IMR-90 (cell line): Measurements from ENCODE around the gene TBCEL. TPM values are rescaled to one million over a fixed set of nuclear protein-coding genes. Genes with fewer than 3 reads are reported as not detected.

Source experiments
- ATAC-seq: fragments of 200-7000 bp; cut with Tn5 transposase; 2 replicates; pipeline ENCODE4 v1.9.1; 2020; ENCODE audit warnings: low read depth, mild to moderate bottlenecking, moderate library complexity
- BruUV-seq: library from RNA; stranded (reverse); fragments of 400-500 nt; replicated peaks from 2 replicates; lab custom pipeline; 2021; lab: Mats Ljungman, UMichigan
- CTCF ChIA-PET: fragments of 300-600 bp; formaldehyde crosslinking; extraction: SDS; loops from one replicate; lab custom pipeline; 2021; ENCODE audit warnings: antibody characterized with exemption; lab: Yijun Ruan, JAX
- POLR2A ChIA-PET: fragments of 300-600 bp; sonication (Branson Sonifier 250); formaldehyde crosslinking; loops from one replicate; lab custom pipeline; 2022; ENCODE audit warnings: antibody characterized with exemption; ENCODE audit not compliant: unreplicated experiment; lab: Charles Lee
- DNase-seq: peaks from one replicate; pipeline ENCODE4 v3.0.0; 2013
- H2AFZ ChIP-seq: replicated peaks from 2 replicates; pipeline ENCODE3; 2013; ENCODE audit warnings: low read length, mild to moderate bottlenecking; ENCODE audit not compliant: poor library complexity
- H2AK5ac ChIP-seq: 2 replicates; pipeline ENCODE4 v1.6.1; 2013; ENCODE audit warnings: low read depth, low read length, inconsistent platforms
- H2AK9ac ChIP-seq: replicated peaks from 2 replicates; pipeline ENCODE3; 2013; ENCODE audit warnings: mild to moderate bottlenecking, low read depth, low read length, moderate library complexity; ENCODE audit not compliant: poor library complexity
- H2BK120ac ChIP-seq: 2 replicates; pipeline ENCODE4 v1.6.1; 2013; ENCODE audit warnings: low read depth, low read length, inconsistent platforms
- H2BK15ac ChIP-seq: 3 replicates; pipeline ENCODE4 v1.6.1; 2013; ENCODE audit warnings: low read depth, low read length, inconsistent platforms
- H2BK20ac ChIP-seq: 2 replicates; pipeline ENCODE4 v1.6.1; 2013; ENCODE audit warnings: low read depth, mild to moderate bottlenecking, inconsistent platforms, low read length, moderate library complexity
- H2BK5ac ChIP-seq: 2 replicates; pipeline ENCODE4 v1.6.1; 2013; ENCODE audit warnings: mild to moderate bottlenecking, low read depth, low read length, inconsistent platforms; ENCODE audit not compliant: poor library complexity, severe bottlenecking
- H3K14ac ChIP-seq: replicated peaks from 2 replicates; pipeline ENCODE4 v1.6.1; 2013; ENCODE audit warnings: low read depth, low read length, inconsistent platforms
- H3K18ac ChIP-seq: 2 replicates; pipeline ENCODE4 v1.6.1; 2013; ENCODE audit warnings: low read depth, low read length, control low read depth
- H3K23ac ChIP-seq: 2 replicates; pipeline ENCODE4 v1.6.1; 2013; ENCODE audit warnings: low read depth, low read length, inconsistent platforms
- H3K27ac ChIP-seq: 2 replicates; pipeline ENCODE4 v1.5.1; 2013; ENCODE audit warnings: mild to moderate bottlenecking, control low read depth, low read length; ENCODE audit not compliant: insufficient read depth
- H3K27me3 ChIP-seq: 2 replicates; pipeline ENCODE4 v1.6.1; 2013; ENCODE audit warnings: low read length; ENCODE audit not compliant: control insufficient read depth, insufficient read depth
- H3K36me3 ChIP-seq: 2 replicates; pipeline ENCODE4 v1.6.1; 2013; ENCODE audit warnings: low read length, mixed read lengths; ENCODE audit not compliant: control insufficient read depth, insufficient read depth
- H3K4ac ChIP-seq: 2 replicates; pipeline ENCODE4 v1.6.1; 2013; ENCODE audit warnings: low read depth, low read length, inconsistent platforms
- H3K4me1 ChIP-seq: 2 replicates; pipeline ENCODE4 v1.6.1; 2013; ENCODE audit warnings: low read length, mixed read lengths; ENCODE audit not compliant: control insufficient read depth, insufficient read depth
- H3K4me2 ChIP-seq: 2 replicates; pipeline ENCODE4 v1.6.1; 2013; ENCODE audit warnings: low read depth, mild to moderate bottlenecking, control low read depth, low read length, moderate library complexity
- H3K4me3 ChIP-seq: 2 replicates; pipeline ENCODE4 v1.5.1; 2013; ENCODE audit warnings: low read depth, mild to moderate bottlenecking, control low read depth, low read length, moderate library complexity; ENCODE audit not compliant: insufficient read depth
- H3K56ac ChIP-seq: 2 replicates; pipeline ENCODE4 v1.6.1; 2013; ENCODE audit warnings: low read length, inconsistent platforms; ENCODE audit not compliant: insufficient read depth; ENCODE audit errors: extremely low read depth
- H3K79me1 ChIP-seq, 2 experiments: 2 replicates each; pipeline ENCODE4 v1.6.1; 2013; ENCODE audit warnings: low read length in 2 of 2, inconsistent platforms in 1 of 2, low read depth in 1 of 2
- H3K9ac ChIP-seq: 2 replicates; pipeline ENCODE4 v1.6.1; 2013; ENCODE audit warnings: low read depth, low read length, control low read depth
- H3K9me1 ChIP-seq: 2 replicates; pipeline ENCODE4 v1.6.1; 2013; ENCODE audit warnings: low read length, inconsistent platforms; ENCODE audit not compliant: insufficient read depth
- H3K9me3 ChIP-seq: 2 replicates; pipeline ENCODE4 v1.6.1; 2013; ENCODE audit warnings: low read length; ENCODE audit not compliant: control insufficient read depth, insufficient read depth
- H4K20me1 ChIP-seq: 2 replicates; pipeline ENCODE4 v1.6.1; 2013; ENCODE audit warnings: low read length, inconsistent platforms; ENCODE audit not compliant: insufficient read depth
- H4K5ac ChIP-seq: 2 replicates; pipeline ENCODE4 v1.6.1; 2013; ENCODE audit warnings: mild to moderate bottlenecking, low read depth, low read length, control low read depth
- H4K8ac ChIP-seq, 2 experiments: 2 replicates each; pipeline ENCODE4 v1.6.1; 2013; ENCODE audit warnings: low read depth in 2 of 2, low read length in 2 of 2, control low read depth in 1 of 2, inconsistent platforms in 1 of 2
- H4K91ac ChIP-seq: 2 replicates; pipeline ENCODE4 v1.6.1; 2013; ENCODE audit warnings: low read depth, low read length, inconsistent platforms; ENCODE audit not compliant: insufficient read depth
- BHLHE40 ChIP-seq: fragments of 150-350 bp; IDR thresholded peaks from 2 replicates; pipeline ENCODE4 v1.6.1; 2016; ENCODE audit warnings: mild to moderate bottlenecking, low read depth, low read length
- CEBPB ChIP-seq: IDR thresholded peaks from 2 replicates; pipeline ENCODE4 v1.6.1; 2012; ENCODE audit warnings: low read depth, low read length, improper control_type of control experiment
- FOS ChIP-seq: fragments of 150-350 bp; IDR thresholded peaks from 2 replicates; pipeline ENCODE4 v1.6.1; 2016; ENCODE audit warnings: low read depth, low read length
- MAFK ChIP-seq: IDR thresholded peaks from 2 replicates; pipeline ENCODE4 v1.6.1; 2012; ENCODE audit warnings: low read depth, low read length, improper control_type of control experiment
- MAZ ChIP-seq: IDR thresholded peaks from 2 replicates; pipeline ENCODE4 v1.6.1; 2012; ENCODE audit warnings: low read depth, mild to moderate bottlenecking, low read length, improper control_type of control experiment, moderate library complexity, borderline replicate concordance
- MXI1 ChIP-seq: IDR thresholded peaks from 2 replicates; pipeline ENCODE4 v1.6.1; 2012; ENCODE audit warnings: low read depth, mild to moderate bottlenecking, low read length, moderate library complexity, borderline replicate concordance
- RAD21 ChIP-seq: IDR thresholded peaks from 2 replicates; pipeline ENCODE4 v1.6.1; 2012; ENCODE audit warnings: low read length, improper control_type of control experiment
- RCOR1 ChIP-seq: IDR thresholded peaks from 2 replicates; pipeline ENCODE4 v1.6.1; 2012; ENCODE audit warnings: mild to moderate bottlenecking, low read length, improper control_type of control experiment; ENCODE audit not compliant: insufficient replicate concordance
- RFX5 ChIP-seq: IDR thresholded peaks from 2 replicates; pipeline ENCODE4 v1.8.0; 2012; ENCODE audit warnings: low read depth, mild to moderate bottlenecking, low read length, moderate library complexity
- SMC3 ChIP-seq: fragments of 150-350 bp; IDR thresholded peaks from 2 replicates; pipeline ENCODE4 v1.6.1; 2016; ENCODE audit warnings: low read depth, mild to moderate bottlenecking, antibody characterized with exemption, low read length, moderate library complexity
- whole genome bisulfite sequencing, 2 experiments: methylation state at CpG; one replicate each; pipeline versions ENCODE4 v1.1.5 to v1.1.7; 2013; ENCODE audit warnings: missing lambda C conversion rate in 2 of 2; ENCODE audit not compliant: insufficient read length in 1 of 2; ENCODE audit errors: extremely low coverage in 2 of 2; 5-methylcytosine and 5-hydroxymethylcytosine counted together
- dilution Hi-C: fragments of 300-500 bp; cut with HindIII; formaldehyde crosslinking; loops from one replicate; pipeline ENCODE4 v1.14.3; 2018; ENCODE audit warnings: low sequenced_read_pairs; ENCODE audit not compliant: unreplicated experiment
- in situ Hi-C: fragments of 300-500 bp; cut with MboI; formaldehyde crosslinking; loops from 3 replicates; pipeline ENCODE4 v1.14.3; 2019; ENCODE audit warnings: low sequenced_read_pairs, inconsistent platforms, mixed read lengths
- intact Hi-C: fragments of 100-400 bp; cut with micrococcal nuclease; formaldehyde crosslinking; loops from 2 replicates; pipeline ENCODE4 v1.10.0; 2022
- polyA plus RNA-seq, 3 experiments: library from polyadenylated mRNA; depleted of rRNA; stranded (reverse); fragments of >200 nt; gene quantifications; 2 replicates each; pipeline ENCODE4 v1.2.3, GENCODE V29; 2012; ENCODE audit warnings: low replicate concordance in 1 of 3
- total RNA-seq: library from RNA; depleted of rRNA; stranded (reverse); fragments of >200 nt; gene quantifications from 2 replicates; pipeline ENCODE4 v1.2.3, GENCODE V29; 2012
- TF ChIP-seq, protein P1 (sequence below): fragments of 150-350 bp; IDR thresholded peaks from 2 replicates; pipeline ENCODE4 v1.6.1; 2016; ENCODE audit warnings: low read depth, mild to moderate bottlenecking, low read length, moderate library complexity, borderline replicate concordance
- TF ChIP-seq, protein P2 (sequence below): conservative IDR thresholded peaks from 2 replicates; pipeline ENCODE4 v1.5.1; 2012; ENCODE audit warnings: mild to moderate bottlenecking, low read depth, low read length, improper control_type of control experiment
- TF ChIP-seq, protein P3 (sequence below): fragments of 150-350 bp; IDR thresholded peaks from 2 replicates; pipeline ENCODE4 v1.6.1; 2017; ENCODE audit warnings: mild to moderate bottlenecking, antibody characterized with exemption, low read length, low read depth

Gene TBCEL
- total and polyA plus RNA-seq, 2 of the 4 experiments (the other 2 are of a cell fraction) = 7.1 to 21.0 TPM

DNA sequence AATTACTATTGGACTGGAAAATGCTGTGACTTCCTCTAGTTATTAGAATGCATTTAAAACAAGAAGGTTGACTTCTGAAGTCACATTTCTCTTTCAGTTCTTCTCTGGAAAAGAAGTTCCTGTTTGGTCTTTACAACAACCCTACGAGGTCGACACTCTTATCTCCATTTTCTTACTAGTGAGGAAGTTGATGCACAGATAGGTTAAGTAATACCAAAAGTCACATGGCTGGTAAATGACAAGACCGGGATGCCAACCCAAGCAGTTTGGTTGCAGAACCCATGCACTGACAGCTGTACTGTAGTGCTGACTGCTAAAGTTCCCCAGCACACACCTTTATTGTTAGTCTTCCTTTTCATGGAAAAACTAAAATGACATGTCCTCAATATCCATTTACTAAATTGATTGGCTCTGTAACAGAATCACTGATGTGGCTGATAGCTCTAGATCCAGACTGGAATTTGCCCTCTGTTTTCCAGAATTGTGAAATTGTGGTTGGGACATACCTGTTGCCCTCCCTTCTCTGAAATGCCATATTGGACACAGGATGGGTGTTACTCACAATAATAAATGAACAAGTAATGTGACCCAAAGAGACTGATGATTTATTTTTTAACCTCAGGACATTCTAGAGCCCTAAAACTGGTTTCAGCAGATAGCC is 67.7 kb downstream of the TBCEL start:
- Histone ChIP-seq H2BK120ac (no peak overlapping the region), H3K27me3 (peaks cover 6% of the 10 kb centered on the region; the same call in 1 of the 2 replicates), H3K9ac (no peak overlapping the region), H3K27ac (no peak overlapping the region), H4K91ac (no peak overlapping the region), H3K36me3 (peaks cover 3% of the 10 kb centered on the region), H2AK5ac (no peak overlapping the region), H2AK9ac (no peak overlapping the region), H4K5ac (no peak overlapping the region), H3K4ac (no peak overlapping the region), H3K4me3 (no peak overlapping the region), H3K23ac (no peak overlapping the region), H3K79me1 (no peaks in the 10 kb centered on the region), H3K9me3 (no peaks in the 10 kb centered on the region), H2AFZ (no peak overlapping the region), H2BK5ac (no peak overlapping the region), H4K20me1 (no peaks in the 10 kb centered on the region), H2BK20ac (no peak overlapping the region), H2BK15ac (no peak overlapping the region), H3K14ac (no peak overlapping the region), H4K8ac (no peak overlapping the region), H3K18ac (no peak overlapping the region), H3K4me2 (no peak overlapping the region), H3K4me1 (no peaks in the 10 kb centered on the region), H3K9me1 (no peaks in the 10 kb centered on the region; the same call in 1 of the 2 replicates), H3K56ac (no peak overlapping the region)
- BruUV-seq = no TSS peak
- dilution Hi-C loops (no loop called here), intact Hi-C loops (no loop called here), in situ Hi-C loops (loop anchor here (10.0 kb wide), 1 partner anchor 587 kb away; no protein-coding TSS in a partner anchor)
- CTCF ChIA-PET = no interaction called here
- no peak for DNase-seq
- TF ChIP-seq MAZ (no peak), MAFK (no peak), BHLHE40 (no peak), RAD21 (no peak), RCOR1 (no peak), RFX5 (no peak), MXI1 (no peak), CEBPB (no peak), FOS (no peak), SMC3 (no peak)
- TF ChIP-seq, protein P1, sequence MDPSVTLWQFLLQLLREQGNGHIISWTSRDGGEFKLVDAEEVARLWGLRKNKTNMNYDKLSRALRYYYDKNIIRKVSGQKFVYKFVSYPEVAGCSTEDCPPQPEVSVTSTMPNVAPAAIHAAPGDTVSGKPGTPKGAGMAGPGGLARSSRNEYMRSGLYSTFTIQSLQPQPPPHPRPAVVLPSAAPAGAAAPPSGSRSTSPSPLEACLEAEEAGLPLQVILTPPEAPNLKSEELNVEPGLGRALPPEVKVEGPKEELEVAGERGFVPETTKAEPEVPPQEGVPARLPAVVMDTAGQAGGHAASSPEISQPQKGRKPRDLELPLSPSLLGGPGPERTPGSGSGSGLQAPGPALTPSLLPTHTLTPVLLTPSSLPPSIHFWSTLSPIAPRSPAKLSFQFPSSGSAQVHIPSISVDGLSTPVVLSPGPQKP = no peak
- TF ChIP-seq, protein P2, sequence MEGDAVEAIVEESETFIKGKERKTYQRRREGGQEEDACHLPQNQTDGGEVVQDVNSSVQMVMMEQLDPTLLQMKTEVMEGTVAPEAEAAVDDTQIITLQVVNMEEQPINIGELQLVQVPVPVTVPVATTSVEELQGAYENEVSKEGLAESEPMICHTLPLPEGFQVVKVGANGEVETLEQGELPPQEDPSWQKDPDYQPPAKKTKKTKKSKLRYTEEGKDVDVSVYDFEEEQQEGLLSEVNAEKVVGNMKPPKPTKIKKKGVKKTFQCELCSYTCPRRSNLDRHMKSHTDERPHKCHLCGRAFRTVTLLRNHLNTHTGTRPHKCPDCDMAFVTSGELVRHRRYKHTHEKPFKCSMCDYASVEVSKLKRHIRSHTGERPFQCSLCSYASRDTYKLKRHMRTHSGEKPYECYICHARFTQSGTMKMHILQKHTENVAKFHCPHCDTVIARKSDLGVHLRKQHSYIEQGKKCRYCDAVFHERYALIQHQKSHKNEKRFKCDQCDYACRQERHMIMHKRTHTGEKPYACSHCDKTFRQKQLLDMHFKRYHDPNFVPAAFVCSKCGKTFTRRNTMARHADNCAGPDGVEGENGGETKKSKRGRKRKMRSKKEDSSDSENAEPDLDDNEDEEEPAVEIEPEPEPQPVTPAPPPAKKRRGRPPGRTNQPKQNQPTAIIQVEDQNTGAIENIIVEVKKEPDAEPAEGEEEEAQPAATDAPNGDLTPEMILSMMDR = no peak
- TF ChIP-seq, protein P3, sequence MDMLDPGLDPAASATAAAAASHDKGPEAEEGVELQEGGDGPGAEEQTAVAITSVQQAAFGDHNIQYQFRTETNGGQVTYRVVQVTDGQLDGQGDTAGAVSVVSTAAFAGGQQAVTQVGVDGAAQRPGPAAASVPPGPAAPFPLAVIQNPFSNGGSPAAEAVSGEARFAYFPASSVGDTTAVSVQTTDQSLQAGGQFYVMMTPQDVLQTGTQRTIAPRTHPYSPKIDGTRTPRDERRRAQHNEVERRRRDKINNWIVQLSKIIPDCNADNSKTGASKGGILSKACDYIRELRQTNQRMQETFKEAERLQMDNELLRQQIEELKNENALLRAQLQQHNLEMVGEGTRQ = no peak
- POLR2A ChIA-PET = no interaction called here
- WGBS, 2 experiments = no CpG with 5 or more reads among the region's 3 CpGs
- no peak for ATAC-seq
